Caco-2 (cell line): ENCODE results near the gene PRRC2A. TPM values are rescaled to one million over a fixed set of nuclear protein-coding genes. Genes with fewer than 3 reads are reported as not detected.

ENCODE experiments used
- BruUV-seq: library from RNA; stranded (reverse); fragments of 400-500 nt; replicated peaks from 2 replicates; lab custom pipeline; 2021; lab: Mats Ljungman, UMichigan
- CTCF ChIA-PET: fragments of 300-600 bp; sonication (Branson Sonifier 250); formaldehyde crosslinking; loops from one replicate; lab custom pipeline; 2022; ENCODE audit warnings: antibody characterized with exemption; lab: Charles Lee
- POLR2A ChIA-PET: fragments of 300-600 bp; sonication (Branson Sonifier 250); formaldehyde crosslinking; loops from one replicate; lab custom pipeline; 2022; ENCODE audit warnings: antibody characterized with exemption; lab: Charles Lee
- DNase-seq, 2 experiments: peaks; one replicate each; pipeline versions ENCODE4 v3.0.0 to v3.0.0-alpha.2; 2020 to 2022
- H3K27me3 ChIP-seq: replicated peaks from 2 replicates; pipeline ENCODE4 v1.6.0; 2011; ENCODE audit warnings: low read length; ENCODE audit not compliant: control insufficient read depth, insufficient read depth
- H3K36me3 ChIP-seq: 2 replicates; pipeline ENCODE4 v1.5.1; 2011; ENCODE audit warnings: low read length; ENCODE audit not compliant: control insufficient read depth, insufficient read depth
- H3K4me1 ChIP-seq: fragments of 250-450 bp; sonication (Bioruptor Pico); 2 replicates; pipeline ENCODE4 v1.5.1; 2020; ENCODE audit warnings: mild to moderate bottlenecking
- H3K4me3 ChIP-seq: 2 replicates; pipeline ENCODE4 v1.5.1; 2011; ENCODE audit warnings: low read depth, mild to moderate bottlenecking, control low read depth, low read length
- H3K9me3 ChIP-seq: fragments of 250-450 bp; sonication (Bioruptor Pico); 2 replicates; pipeline ENCODE4 v1.5.1; 2020; ENCODE audit warnings: mild to moderate bottlenecking, moderate library complexity
- H3K27ac Mint-ChIP-seq: one replicate; pipeline ENCODE4 v1.8.0; 2022; ENCODE audit warnings: mixed read lengths; ENCODE audit not compliant: unreplicated experiment
- H3K27me3 Mint-ChIP-seq: one replicate; pipeline ENCODE4 v1.8.0; 2022; ENCODE audit warnings: mixed read lengths; ENCODE audit not compliant: insufficient read depth, unreplicated experiment
- H3K36me3 Mint-ChIP-seq: one replicate; pipeline ENCODE4 v1.8.0; 2022; ENCODE audit warnings: mild to moderate bottlenecking, mixed read lengths; ENCODE audit not compliant: insufficient read depth, unreplicated experiment
- H3K4me1 Mint-ChIP-seq: one replicate; pipeline ENCODE4 v1.8.0; 2022; ENCODE audit warnings: low read depth, mixed read lengths; ENCODE audit not compliant: unreplicated experiment
- H3K4me3 Mint-ChIP-seq: one replicate; pipeline ENCODE4 v1.8.0; 2022; ENCODE audit warnings: mild to moderate bottlenecking, moderate library complexity, mixed read lengths; ENCODE audit not compliant: unreplicated experiment
- H3K9me3 Mint-ChIP-seq: one replicate; pipeline ENCODE4 v1.8.0; 2022; ENCODE audit warnings: mixed read lengths; ENCODE audit not compliant: unreplicated experiment
- intact Hi-C: fragments of 100-400 bp; cut with micrococcal nuclease; formaldehyde crosslinking; loops from one replicate; pipeline ENCODE4 v1.10.0; 2022; ENCODE audit not compliant: unreplicated experiment
- total RNA-seq: library from RNA; stranded (reverse); gene quantifications from 2 replicates; pipeline ENCODE4 v1.2.3, GENCODE V29; 2022
- TF ChIP-seq, protein P1 (sequence below), 2 experiments: fragments of 200-600 bp in 1 of 2; IDR thresholded peaks; 1 replicate in 1 of 2; 2 replicates in 1 of 2; pipeline versions ENCODE4 v1.5.1 to v1.8.0; 2011 to 2022; ENCODE audit warnings: antibody characterized with exemption in 1 of 2, control low read depth in 1 of 2, inconsistent platforms in 1 of 2, low read depth in 1 of 2, low read length in 1 of 2, mild to moderate bottlenecking in 1 of 2, moderate library complexity in 1 of 2; ENCODE audit not compliant: insufficient read depth in 1 of 2, severe bottlenecking in 1 of 2, unreplicated experiment in 1 of 2

PRRC2A gene
- total RNA-seq, 1 experiment from 2014 or later, result 222 TPM

DNA sequence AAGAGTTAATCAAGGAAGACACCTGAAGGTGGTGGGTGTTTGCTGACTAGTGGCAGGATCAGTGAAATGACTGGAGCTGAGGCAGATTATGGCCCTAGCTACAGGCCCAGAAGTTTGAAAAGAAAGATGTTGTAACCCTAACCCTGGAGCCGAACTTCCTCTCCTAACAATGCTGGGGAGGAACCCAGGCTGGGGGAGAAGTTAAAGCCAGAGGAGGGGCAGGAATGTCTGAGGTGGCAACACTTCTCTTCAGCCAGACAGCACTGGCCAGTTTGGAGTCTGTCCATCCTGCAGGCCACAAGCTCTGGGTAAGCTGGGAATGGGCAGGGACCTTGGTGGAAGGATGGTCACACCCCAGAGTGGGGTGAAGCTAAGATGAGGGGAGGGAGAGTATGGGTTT lies 34.5 kb upstream of the PRRC2A start, which contains the start of gene LST1:
Gene LST1, plus strand, starts transcription at position 270 of the 400 bp plus-strand sequence. CDS start 1,023 bp downstream, outside the sequence.
- Histone ChIP-seq H3K27me3 (no peaks in the 10 kb centered on the region), H3K9me3 (no peaks in the 10 kb centered on the region), H3K4me3 (no peak within 1 kb of the TSS), H3K4me1 (no peaks in the 10 kb centered on the region), H3K36me3 (no peaks in the 10 kb centered on the region)
- no peak within 1 kb of the TSS for H3K4me3 Mint-ChIP-seq
- H3K4me1 Mint-ChIP-seq, result peaks cover 10% of the 10 kb centered on the region
- no peak for DNase-seq
- H3K27me3 Mint-ChIP-seq, result no peaks in the 10 kb centered on the region
- H3K9me3 Mint-ChIP-seq, result no peaks in the 10 kb centered on the region
- intact Hi-C loops, result no loop called here
- POLR2A ChIA-PET, result no interaction called here
- TF ChIP-seq, protein P1, sequence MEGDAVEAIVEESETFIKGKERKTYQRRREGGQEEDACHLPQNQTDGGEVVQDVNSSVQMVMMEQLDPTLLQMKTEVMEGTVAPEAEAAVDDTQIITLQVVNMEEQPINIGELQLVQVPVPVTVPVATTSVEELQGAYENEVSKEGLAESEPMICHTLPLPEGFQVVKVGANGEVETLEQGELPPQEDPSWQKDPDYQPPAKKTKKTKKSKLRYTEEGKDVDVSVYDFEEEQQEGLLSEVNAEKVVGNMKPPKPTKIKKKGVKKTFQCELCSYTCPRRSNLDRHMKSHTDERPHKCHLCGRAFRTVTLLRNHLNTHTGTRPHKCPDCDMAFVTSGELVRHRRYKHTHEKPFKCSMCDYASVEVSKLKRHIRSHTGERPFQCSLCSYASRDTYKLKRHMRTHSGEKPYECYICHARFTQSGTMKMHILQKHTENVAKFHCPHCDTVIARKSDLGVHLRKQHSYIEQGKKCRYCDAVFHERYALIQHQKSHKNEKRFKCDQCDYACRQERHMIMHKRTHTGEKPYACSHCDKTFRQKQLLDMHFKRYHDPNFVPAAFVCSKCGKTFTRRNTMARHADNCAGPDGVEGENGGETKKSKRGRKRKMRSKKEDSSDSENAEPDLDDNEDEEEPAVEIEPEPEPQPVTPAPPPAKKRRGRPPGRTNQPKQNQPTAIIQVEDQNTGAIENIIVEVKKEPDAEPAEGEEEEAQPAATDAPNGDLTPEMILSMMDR (IDR thresholded peaks at IDR 0.05; ENCODE audit: insufficient read depth in 1 of 2, low read depth in 1 of 2, low read length in 1 of 2, severe bottlenecking in 1 of 2, unreplicated experiment in 1 of 2), result no peak
- no peak within 1 kb of the TSS for H3K27ac Mint-ChIP-seq
- H3K36me3 Mint-ChIP-seq, result peaks cover 3% of the 10 kb centered on the region
- CTCF ChIA-PET, result interaction anchor here (1.0 to 7.2 kb wide), 2 partner anchors 11 to 35 kb away, joined by 3 to 80 read pairs; partner anchors contain the start of gene PRRC2A
- BruUV-seq, result no TSS peak

DNA sequence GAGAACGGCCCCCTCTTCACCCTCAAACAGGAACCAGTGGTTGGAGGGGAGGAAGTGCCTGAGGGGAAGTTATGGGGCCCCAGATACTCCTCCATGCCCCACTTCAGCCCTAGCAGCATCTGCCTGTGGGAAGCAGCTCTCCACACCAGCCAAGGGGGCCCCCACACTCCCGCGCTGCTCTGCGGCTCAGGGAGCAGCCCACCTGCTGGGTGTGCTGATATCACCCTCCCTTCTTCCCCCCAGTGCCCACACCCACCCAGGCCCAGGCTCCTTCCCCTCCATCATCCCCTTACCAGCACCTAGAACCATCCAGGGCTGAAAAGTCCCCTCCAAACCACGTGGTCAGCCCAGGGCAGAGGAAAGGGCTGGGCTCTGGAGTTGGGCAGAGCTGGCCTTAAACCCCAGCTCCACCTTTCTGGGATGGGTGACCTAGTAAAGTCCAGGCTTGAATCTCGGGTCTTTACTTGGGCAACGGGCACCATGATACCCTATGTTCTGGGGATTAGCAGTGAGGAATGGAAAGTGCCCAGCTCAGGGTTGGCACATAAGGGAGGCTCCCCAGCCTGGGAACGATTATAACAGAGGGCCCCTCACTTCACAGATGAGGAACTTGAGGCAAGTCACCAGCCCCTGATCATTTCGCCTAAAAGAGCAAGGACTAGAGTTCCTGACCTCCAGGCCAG lies 33.8 kb upstream of the PRRC2A start:
- no peaks in the 10 kb centered on the region for H3K4me1 ChIP-seq
- CTCF ChIA-PET, result interaction anchor here (1.0 to 7.2 kb wide), 2 partner anchors 11 to 34 kb away, joined by 3 to 80 read pairs; partner anchors contain the start of gene PRRC2A
- peaks cover 5% of the 10 kb centered on the region for H3K4me1 Mint-ChIP-seq
- DNase-seq, result no peak
- H3K36me3 Mint-ChIP-seq, result no peaks in the 10 kb centered on the region
- H3K27me3 Mint-ChIP-seq, result no peaks in the 10 kb centered on the region
- H3K4me3 ChIP-seq, result no peak overlapping the region
- H3K9me3 ChIP-seq, result no peaks in the 10 kb centered on the region
- no peaks in the 10 kb centered on the region for H3K27me3 ChIP-seq
- no peak overlapping the region for H3K27ac Mint-ChIP-seq
- POLR2A ChIA-PET, result no interaction called here
- no peaks in the 10 kb centered on the region for H3K9me3 Mint-ChIP-seq
- intact Hi-C loops, result no loop called here
- H3K36me3 ChIP-seq, result no peaks in the 10 kb centered on the region
- TF ChIP-seq, protein P1 (IDR thresholded peaks at IDR 0.05; ENCODE audit: insufficient read depth in 1 of 2, low read depth in 1 of 2, low read length in 1 of 2, severe bottlenecking in 1 of 2, unreplicated experiment in 1 of 2), result no peak
- H3K4me3 Mint-ChIP-seq, result no peak overlapping the region
- no TSS peak for BruUV-seq

DNA sequence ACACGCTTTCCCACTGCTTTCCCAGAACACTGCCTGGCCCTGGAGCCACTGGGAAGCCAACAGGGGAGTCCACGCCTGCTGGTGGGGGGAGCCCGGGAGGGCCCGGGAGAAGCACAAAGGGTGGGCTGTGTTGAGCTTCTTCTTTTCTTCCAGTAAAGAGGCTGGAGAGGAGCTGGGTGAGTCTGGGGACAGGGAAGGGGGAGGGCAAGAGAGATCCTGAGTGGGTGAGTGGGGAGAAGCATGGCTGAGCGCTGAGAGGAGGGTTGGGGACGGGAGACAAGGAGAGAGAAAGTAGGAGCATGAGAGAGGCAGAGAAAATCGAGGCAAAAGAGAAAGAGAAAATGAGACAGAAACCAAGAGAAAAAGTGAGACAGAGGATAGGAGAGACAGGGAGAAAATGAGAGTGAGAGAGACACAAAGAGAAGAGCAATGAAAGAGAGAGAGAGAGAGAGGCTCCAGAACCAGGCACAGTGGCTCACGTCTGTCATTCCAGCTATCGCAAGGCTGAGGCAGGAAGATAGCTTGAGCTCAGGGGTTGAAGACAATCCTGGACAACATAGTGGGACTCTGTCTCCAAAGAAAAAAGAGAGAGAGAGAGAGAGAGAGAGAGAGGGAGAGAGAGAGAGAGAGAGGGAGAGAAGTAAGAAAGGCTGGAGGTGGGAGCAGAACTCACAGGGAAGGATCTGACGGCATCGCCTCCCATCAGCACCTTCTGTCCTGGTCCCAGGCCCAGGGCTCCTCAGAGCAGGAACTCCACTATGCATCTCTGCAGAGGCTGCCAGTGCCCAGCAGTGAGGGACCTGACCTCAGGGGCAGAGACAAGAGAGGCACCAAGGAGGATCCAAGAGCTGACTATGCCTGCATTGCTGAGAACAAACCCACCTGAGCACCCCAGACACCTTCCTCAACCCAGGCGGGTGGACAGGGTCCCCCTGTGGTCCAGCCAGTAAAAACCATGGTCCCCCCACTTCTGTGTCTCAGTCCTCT lies 32.4 kb upstream of the PRRC2A start:
- Mint-ChIP-seq H3K9me3 (no peaks in the 10 kb centered on the region), H3K4me1 (no peaks in the 10 kb centered on the region), H3K4me3 (no peak overlapping the region), H3K36me3 (no peaks in the 10 kb centered on the region), H3K27ac (no peak overlapping the region), H3K27me3 (no peaks in the 10 kb centered on the region)
- no peaks in the 10 kb centered on the region for H3K9me3 ChIP-seq
- intact Hi-C loops, result no loop called here
- ChIA-PET CTCF (interaction anchor here (1.3 kb wide), 1 partner anchor 10 kb away, joined by 3 read pairs; no protein-coding TSS in a partner anchor), POLR2A (interaction anchor here (0.5 kb wide), 1 partner anchor 41 kb away, joined by 3 read pairs; the partner anchor contains the start of gene NFKBIL1)
- no peaks in the 10 kb centered on the region for H3K4me1 ChIP-seq
- TF ChIP-seq, protein P1 (IDR thresholded peaks at IDR 0.05; ENCODE audit: insufficient read depth in 1 of 2, low read depth in 1 of 2, low read length in 1 of 2, severe bottlenecking in 1 of 2, unreplicated experiment in 1 of 2), result no peak
- DNase-seq, result no peak
- no peak overlapping the region for H3K4me3 ChIP-seq
- no peaks in the 10 kb centered on the region for H3K36me3 ChIP-seq
- H3K27me3 ChIP-seq, result no peaks in the 10 kb centered on the region
- BruUV-seq, result no TSS peak
